Measurements from ENCODE around the gene CRY2.

GRCh38 chr11:45926536-45927331 is 79.5 kb downstream of the CRY2 start:
- no peak for TF ChIP-seq CTCF (IDR thresholded peaks at IDR 0.05)
- no peak for TF ChIP-seq POLR2A (IDR thresholded peaks at IDR 0.05)
